ENCODE results near the gene TARBP1. TPM values are rescaled to one million over a fixed set of nuclear protein-coding genes. Genes with fewer than 3 reads are reported as not detected.

Gene TARBP1
- total and polyA plus RNA-seq, 9 donors, result 4.8 to 26.3 (median 10.8) TPM

DNA sequence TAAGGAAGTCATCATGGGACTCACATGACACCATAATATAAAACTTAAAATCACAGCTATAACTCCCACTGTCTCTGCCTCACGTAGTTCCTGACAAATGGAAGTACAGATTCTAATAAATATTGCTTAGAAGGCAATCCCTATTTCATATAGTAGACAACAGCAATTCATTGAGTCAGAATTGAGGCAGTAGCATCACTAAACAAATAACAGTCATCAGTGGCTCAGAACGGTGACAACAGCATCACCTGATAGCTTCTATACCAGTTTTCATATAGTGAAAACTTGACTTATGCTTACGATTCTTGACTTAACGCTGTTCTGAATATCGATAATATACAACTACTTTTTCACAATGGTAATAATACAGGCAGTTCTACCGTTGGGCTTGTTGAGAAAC, 12.0 kb downstream of the TARBP1 start:
- Histone ChIP-seq H3K4me3 (no peak overlapping the region), H3K27ac (no peak overlapping the region), H3K9me3 (no peaks in the 10 kb centered on the region), H3K4me1 (ENCODE audit: insufficient read depth) (no peaks in the 10 kb centered on the region), H3K27me3 (no peaks in the 10 kb centered on the region), H3K36me3 (no peaks in the 10 kb centered on the region)
- 95 to 96% (median 95%) methylated on average over 6 of the region's 6 CpGs for WGBS, 3 donors
- intact Hi-C loops (cut with DNase I), result no loop called here
- DNase-seq, result no peak
- TF ChIP-seq, protein P1, sequence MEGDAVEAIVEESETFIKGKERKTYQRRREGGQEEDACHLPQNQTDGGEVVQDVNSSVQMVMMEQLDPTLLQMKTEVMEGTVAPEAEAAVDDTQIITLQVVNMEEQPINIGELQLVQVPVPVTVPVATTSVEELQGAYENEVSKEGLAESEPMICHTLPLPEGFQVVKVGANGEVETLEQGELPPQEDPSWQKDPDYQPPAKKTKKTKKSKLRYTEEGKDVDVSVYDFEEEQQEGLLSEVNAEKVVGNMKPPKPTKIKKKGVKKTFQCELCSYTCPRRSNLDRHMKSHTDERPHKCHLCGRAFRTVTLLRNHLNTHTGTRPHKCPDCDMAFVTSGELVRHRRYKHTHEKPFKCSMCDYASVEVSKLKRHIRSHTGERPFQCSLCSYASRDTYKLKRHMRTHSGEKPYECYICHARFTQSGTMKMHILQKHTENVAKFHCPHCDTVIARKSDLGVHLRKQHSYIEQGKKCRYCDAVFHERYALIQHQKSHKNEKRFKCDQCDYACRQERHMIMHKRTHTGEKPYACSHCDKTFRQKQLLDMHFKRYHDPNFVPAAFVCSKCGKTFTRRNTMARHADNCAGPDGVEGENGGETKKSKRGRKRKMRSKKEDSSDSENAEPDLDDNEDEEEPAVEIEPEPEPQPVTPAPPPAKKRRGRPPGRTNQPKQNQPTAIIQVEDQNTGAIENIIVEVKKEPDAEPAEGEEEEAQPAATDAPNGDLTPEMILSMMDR (IDR thresholded peaks at IDR 0.05), result no peak
- TF ChIP-seq POLR2A (IDR thresholded peaks at IDR 0.05) (no peak), EP300 (IDR thresholded peaks at IDR 0.05) (no peak)

DNA sequence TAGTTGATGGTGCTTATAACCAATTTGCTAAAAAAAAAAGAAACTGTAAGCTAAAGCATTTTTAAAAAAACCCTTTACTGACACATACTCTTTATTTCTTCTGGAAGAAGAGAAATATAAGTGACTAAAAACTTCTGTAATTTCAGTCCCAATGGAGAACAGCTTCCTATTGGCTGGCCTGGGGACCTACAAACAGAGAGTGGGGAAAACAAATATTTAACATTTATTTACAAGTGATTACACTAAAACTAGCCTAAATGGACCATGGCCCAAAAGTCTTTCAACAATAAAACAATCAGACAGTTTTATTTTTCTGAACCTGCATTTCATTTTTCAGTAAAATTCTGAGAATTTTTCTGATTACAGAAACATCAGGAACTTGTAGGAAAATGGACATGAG, 15.2 kb downstream of the TARBP1 start:
- Histone ChIP-seq H3K27me3 (no peaks in the 10 kb centered on the region), H3K9me3 (no peaks in the 10 kb centered on the region), H3K27ac (no peak overlapping the region), H3K4me3 (no peak overlapping the region), H3K36me3 (no peaks in the 10 kb centered on the region), H3K4me1 (ENCODE audit: insufficient read depth) (no peaks in the 10 kb centered on the region)
- no peak for DNase-seq
- intact Hi-C loops (cut with DNase I), result no loop called here
- no peak for TF ChIP-seq POLR2A (IDR thresholded peaks at IDR 0.05)
- TF ChIP-seq, protein P1 (IDR thresholded peaks at IDR 0.05), result no peak
- no peak for TF ChIP-seq EP300 (IDR thresholded peaks at IDR 0.05)

- no peak for DNase-seq
- no peak overlapping the region for H3K4me3 ChIP-seq
- no peaks in the 10 kb centered on the region for H3K36me3 ChIP-seq
- H3K27me3 ChIP-seq, result no peaks in the 10 kb centered on the region
- H3K9me3 ChIP-seq, result no peaks in the 10 kb centered on the region
- no peak overlapping the region for H3K27ac ChIP-seq
- TF ChIP-seq, protein P1 (IDR thresholded peaks at IDR 0.05), result no peak
- TF ChIP-seq POLR2A (IDR thresholded peaks at IDR 0.05) (no peak), EP300 (IDR thresholded peaks at IDR 0.05) (no peak)
- 95 to 98% (median 96%) methylated on average over 5 of the region's 5 CpGs for WGBS, 3 donors
- H3K4me1 ChIP-seq (ENCODE audit: insufficient read depth), result no peaks in the 10 kb centered on the region
- intact Hi-C loops (cut with DNase I), result no loop called here
These were observed 18.3 kb downstream of the TARBP1 start for GRCh38 chr1:234460652-234461051.

DNA sequence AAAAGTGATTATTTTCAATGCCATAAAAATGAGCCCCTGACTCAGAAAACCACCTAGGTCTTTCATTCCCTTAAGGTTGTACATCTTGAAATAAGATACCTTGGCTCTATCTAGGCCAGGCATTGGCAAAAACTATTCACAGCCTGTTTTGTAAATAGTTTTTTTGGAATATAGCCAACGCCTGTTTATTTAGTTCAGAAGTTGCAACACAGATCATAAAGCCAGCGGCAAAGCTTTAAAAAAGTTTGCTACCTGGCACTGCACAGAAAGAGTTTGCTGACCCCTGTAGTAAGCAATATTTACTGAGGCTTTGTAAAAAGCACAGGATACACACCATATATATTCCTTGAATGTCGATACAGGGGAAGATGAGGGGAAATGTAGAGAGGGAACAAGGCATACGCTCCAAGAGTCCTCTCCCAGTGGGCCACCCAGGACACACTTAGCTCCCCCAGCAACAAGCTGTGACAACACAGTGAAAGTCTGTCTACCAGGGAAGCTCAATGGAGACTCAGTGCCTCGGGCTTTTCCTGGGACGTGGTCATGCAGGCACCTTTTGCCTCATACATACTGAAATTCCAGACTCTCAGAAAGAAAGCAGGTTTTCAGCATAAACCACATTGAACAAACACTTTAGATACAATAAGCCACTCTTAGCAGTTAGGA, 20.5 kb downstream of the TARBP1 start:
- no peak overlapping the region for H3K4me3 ChIP-seq
- H3K36me3 ChIP-seq, result no peaks in the 10 kb centered on the region
- TF ChIP-seq, protein P1 (IDR thresholded peaks at IDR 0.05), result no peak
- TF ChIP-seq EP300 (IDR thresholded peaks at IDR 0.05) (no peak), POLR2A (IDR thresholded peaks at IDR 0.05) (no peak)
- no peak for DNase-seq
- WGBS, 3 donors, result 90 to 93% (median 92%) methylated on average over 6 of the region's 6 CpGs
- intact Hi-C loops (cut with DNase I), result no loop called here
- no peak overlapping the region for H3K27ac ChIP-seq
- H3K9me3 ChIP-seq, result no peaks in the 10 kb centered on the region
- H3K27me3 ChIP-seq, result no peaks in the 10 kb centered on the region
- no peaks in the 10 kb centered on the region for H3K4me1 ChIP-seq (ENCODE audit: insufficient read depth)

All from ovary (tissue), 9 donors.